Type B pancreatic cell (in vitro differentiated cells): ENCODE results near the gene ACP3. TPM values are rescaled to one million over a fixed set of nuclear protein-coding genes. Genes with fewer than 3 reads are reported as not detected.

ENCODE experiments used
- DNase-seq: peaks from one replicate; pipeline ENCODE4 v3.0.0; 2021; ENCODE audit warnings: mixed read lengths; ENCODE audit not compliant: unreplicated experiment; ENCODE audit errors: extremely low spot score
- H3K27ac Mint-ChIP-seq: 2 replicates; pipeline ENCODE4 v1.8.0; 2021; ENCODE audit warnings: mild to moderate bottlenecking, mixed read lengths
- H3K27me3 Mint-ChIP-seq: 2 replicates; pipeline ENCODE4 v1.8.0; 2021; ENCODE audit warnings: mixed read lengths
- H3K36me3 Mint-ChIP-seq: 2 replicates; pipeline ENCODE4 v1.8.0; 2021; ENCODE audit warnings: mixed read lengths
- H3K4me1 Mint-ChIP-seq: one replicate; pipeline ENCODE4 v1.8.0; 2021; ENCODE audit warnings: mixed read lengths; ENCODE audit not compliant: unreplicated experiment
- H3K4me3 Mint-ChIP-seq: 2 replicates; pipeline ENCODE4 v1.8.0; 2021; ENCODE audit warnings: mild to moderate bottlenecking, mixed read lengths
- H3K9me3 Mint-ChIP-seq: 2 replicates; pipeline ENCODE4 v1.8.0; 2021; ENCODE audit warnings: mixed read lengths
- total RNA-seq: library from RNA; stranded (reverse); gene quantifications from 2 replicates; pipeline ENCODE4 v1.2.1, GENCODE V29; 2021; ENCODE audit warnings: low replicate concordance
- TF ChIP-seq, protein P1 (sequence below): fragments of 200-600 bp; sonication (generic); conservative IDR thresholded peaks from 2 replicates; pipeline ENCODE4 v1.5.0; 2021; ENCODE audit warnings: antibody characterized with exemption, mild to moderate bottlenecking

The ACP3 gene
- total RNA-seq, 1 donor from 2014 or later, result 8.2 TPM

DNA sequence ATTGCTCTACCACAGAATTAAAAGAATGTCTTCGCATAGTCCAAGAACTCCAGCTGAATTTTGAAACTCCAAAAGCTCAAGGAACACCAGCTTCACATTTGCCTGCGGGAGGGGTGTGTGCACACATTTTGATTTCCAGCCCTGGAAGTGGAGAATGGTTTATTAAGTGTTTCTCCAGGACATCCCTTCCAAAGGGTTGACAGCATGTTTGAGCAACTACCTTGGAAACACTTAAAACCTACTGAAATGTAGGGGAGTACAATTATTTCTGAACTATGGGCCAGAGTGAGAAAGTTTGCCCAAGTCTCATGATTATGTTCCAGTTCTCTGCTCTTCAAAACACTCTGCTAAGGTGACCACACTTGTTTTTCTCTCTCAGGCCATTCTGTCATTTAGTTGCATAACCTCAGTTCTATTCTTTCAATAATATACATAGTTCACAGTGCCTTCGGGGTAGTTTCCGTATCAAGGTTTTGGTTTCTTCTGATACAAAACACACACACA, 7.9 kb downstream of the ACP3 start:
- Mint-ChIP-seq H3K9me3 (no peaks in the 10 kb centered on the region), H3K27me3 (no peaks in the 10 kb centered on the region), H3K4me1 (peaks cover 17% of the 10 kb centered on the region), H3K36me3 (no peaks in the 10 kb centered on the region), H3K27ac (peak overlapping the region; percentile 1), H3K4me3 (no peak overlapping the region)
- TF ChIP-seq, protein P1, sequence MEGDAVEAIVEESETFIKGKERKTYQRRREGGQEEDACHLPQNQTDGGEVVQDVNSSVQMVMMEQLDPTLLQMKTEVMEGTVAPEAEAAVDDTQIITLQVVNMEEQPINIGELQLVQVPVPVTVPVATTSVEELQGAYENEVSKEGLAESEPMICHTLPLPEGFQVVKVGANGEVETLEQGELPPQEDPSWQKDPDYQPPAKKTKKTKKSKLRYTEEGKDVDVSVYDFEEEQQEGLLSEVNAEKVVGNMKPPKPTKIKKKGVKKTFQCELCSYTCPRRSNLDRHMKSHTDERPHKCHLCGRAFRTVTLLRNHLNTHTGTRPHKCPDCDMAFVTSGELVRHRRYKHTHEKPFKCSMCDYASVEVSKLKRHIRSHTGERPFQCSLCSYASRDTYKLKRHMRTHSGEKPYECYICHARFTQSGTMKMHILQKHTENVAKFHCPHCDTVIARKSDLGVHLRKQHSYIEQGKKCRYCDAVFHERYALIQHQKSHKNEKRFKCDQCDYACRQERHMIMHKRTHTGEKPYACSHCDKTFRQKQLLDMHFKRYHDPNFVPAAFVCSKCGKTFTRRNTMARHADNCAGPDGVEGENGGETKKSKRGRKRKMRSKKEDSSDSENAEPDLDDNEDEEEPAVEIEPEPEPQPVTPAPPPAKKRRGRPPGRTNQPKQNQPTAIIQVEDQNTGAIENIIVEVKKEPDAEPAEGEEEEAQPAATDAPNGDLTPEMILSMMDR, result no peak
- DNase-seq, result no peak

DNA sequence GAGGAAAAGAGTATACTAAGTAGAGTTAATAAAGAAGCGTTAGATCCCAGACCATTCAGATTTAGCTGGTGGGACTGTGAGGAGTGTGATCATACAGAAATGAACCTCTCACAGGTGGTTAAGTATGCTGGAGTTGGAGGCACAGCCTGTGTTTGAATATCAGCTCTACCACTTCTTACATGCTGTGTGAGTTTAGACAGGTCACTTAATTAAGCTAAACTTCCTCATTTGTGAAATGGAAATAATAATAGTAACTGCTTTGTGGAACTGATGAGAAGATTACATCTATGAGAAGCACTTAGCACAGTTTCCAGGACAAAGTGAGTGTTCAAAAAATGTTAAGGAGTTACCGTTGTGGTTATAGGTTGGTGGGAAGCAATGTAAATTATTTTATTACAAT, 8.4 kb downstream of the ACP3 start:
- H3K4me3 Mint-ChIP-seq, result no peak overlapping the region
- no peaks in the 10 kb centered on the region for H3K36me3 Mint-ChIP-seq
- no peak overlapping the region for H3K27ac Mint-ChIP-seq
- H3K9me3 Mint-ChIP-seq, result no peaks in the 10 kb centered on the region
- TF ChIP-seq, protein P1, result no peak
- no peak for DNase-seq
- peaks cover 14% of the 10 kb centered on the region for H3K4me1 Mint-ChIP-seq
- no peaks in the 10 kb centered on the region for H3K27me3 Mint-ChIP-seq

DNA sequence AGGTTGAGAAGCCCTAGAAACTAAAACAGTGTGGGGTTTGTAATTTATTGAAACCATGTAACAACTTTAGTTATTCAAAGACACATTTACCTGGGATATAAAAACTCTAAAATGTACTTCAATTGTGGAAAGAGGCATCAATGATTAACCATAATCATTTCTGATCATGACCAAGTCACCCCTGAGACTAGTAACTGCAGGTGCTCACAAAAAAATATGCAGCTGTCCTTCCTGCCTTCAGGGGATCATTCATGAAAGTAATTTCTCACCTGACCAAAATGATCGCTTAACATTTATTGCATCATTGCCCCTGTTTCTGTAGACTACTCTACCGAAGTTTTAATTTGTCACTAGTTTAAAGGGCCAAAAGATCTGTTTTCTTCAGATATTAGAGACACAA, 9.0 kb downstream of the ACP3 start:
- Mint-ChIP-seq H3K27me3 (no peaks in the 10 kb centered on the region), H3K4me3 (no peak overlapping the region)

DNA sequence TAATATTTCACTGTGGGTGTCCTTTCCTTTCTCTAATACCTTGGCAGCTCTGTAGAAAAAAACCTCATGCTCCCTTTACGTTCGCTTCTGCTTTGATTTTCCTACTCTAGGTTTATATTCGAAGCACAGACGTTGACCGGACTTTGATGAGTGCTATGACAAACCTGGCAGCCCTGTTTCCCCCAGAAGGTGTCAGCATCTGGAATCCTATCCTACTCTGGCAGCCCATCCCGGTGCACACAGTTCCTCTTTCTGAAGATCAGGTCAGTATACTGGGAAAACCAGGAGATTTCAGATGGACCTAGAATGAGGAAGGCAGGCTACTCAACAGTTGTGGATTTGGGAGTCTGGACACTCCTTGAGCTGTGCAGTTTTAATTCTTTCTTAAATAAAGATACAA, 14.9 kb downstream of the ACP3 start:
- H3K9me3 Mint-ChIP-seq, result no peaks in the 10 kb centered on the region
- no peaks in the 10 kb centered on the region for H3K27me3 Mint-ChIP-seq
- DNase-seq, result no peak
- TF ChIP-seq, protein P1, result no peak
- H3K27ac Mint-ChIP-seq, result no peak overlapping the region
- H3K36me3 Mint-ChIP-seq, result no peaks in the 10 kb centered on the region
- H3K4me3 Mint-ChIP-seq, result no peak overlapping the region
- no peaks in the 10 kb centered on the region for H3K4me1 Mint-ChIP-seq

More for the DNA sequence above, 9.0 kb downstream of the ACP3 start:
- peaks cover 14% of the 10 kb centered on the region for H3K4me1 Mint-ChIP-seq
- no peaks in the 10 kb centered on the region for H3K9me3 Mint-ChIP-seq
- TF ChIP-seq, protein P1, result no peak
- DNase-seq, result no peak
- no peaks in the 10 kb centered on the region for H3K36me3 Mint-ChIP-seq
- no peak overlapping the region for H3K27ac Mint-ChIP-seq

DNA sequence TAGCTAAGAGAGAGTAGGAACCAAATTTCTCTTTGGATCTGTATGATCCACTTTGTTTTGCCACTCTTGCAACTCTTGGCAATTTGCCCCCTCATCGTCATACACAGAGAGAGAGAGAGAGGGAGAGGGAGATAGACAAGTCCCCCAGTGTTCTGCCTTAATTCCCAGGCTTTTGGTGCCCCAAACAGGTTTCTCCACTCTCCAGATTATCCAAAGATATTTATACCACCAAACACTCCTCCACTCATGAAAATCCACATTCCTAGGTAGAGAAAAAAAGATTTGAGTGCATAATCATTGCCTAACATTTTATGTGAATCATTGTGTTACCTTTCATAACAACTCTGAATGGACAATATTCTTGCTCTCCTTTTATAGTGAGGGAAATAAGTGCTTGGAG, 15.3 kb downstream of the ACP3 start:
- no peak for DNase-seq
- Mint-ChIP-seq H3K4me1 (no peaks in the 10 kb centered on the region), H3K36me3 (no peaks in the 10 kb centered on the region), H3K27me3 (no peaks in the 10 kb centered on the region), H3K4me3 (no peak overlapping the region), H3K27ac (no peak overlapping the region), H3K9me3 (no peaks in the 10 kb centered on the region)
- TF ChIP-seq, protein P1, result no peak

DNA sequence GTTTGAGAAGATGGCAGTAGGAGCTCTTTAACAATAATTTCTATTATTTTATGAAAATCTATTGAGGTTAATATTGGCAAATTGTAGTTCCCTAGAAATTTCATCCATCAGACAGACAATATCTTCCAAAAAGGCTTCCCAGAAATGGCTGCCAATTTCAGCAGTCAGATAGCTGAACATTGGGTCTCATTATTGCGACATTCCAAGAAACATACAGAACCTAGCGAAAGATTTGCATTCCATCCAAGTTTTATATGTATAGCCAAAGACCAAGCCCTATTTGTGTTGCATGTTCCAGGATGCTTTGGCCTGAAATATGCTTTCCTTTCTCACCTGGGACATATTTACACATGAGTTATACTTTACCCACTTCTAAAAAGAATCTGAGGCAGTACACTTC, 24.5 kb downstream of the ACP3 start:
- no peak overlapping the region for H3K4me3 Mint-ChIP-seq
- H3K36me3 Mint-ChIP-seq, result no peaks in the 10 kb centered on the region
- no peak for DNase-seq
- no peaks in the 10 kb centered on the region for H3K9me3 Mint-ChIP-seq
- no peaks in the 10 kb centered on the region for H3K27me3 Mint-ChIP-seq
- peaks cover 12% of the 10 kb centered on the region for H3K4me1 Mint-ChIP-seq
- H3K27ac Mint-ChIP-seq, result no peak overlapping the region
- TF ChIP-seq, protein P1, result no peak
